HS-27A (cell line): Measurements from ENCODE around the gene PPP1R3F.

Experiments used
- DNase-seq: peaks from one replicate; pipeline ENCODE4 v3.0.0-alpha.2; 2012; ENCODE audit warnings: low read depth, missing footprints

The PPP1R3F gene

GRCh38 chrX:49269767-49270248 is at the start of gene PPP1R3F:
Gene PPP1R3F (plus strand): TSS chrX:49269793. CDS start chrX:49269870, 77 bp downstream.
- DNase-seq = no peak

GRCh38 chrX:49220100-49220499 is 49.5 kb upstream of the PPP1R3F start:
- DNase-seq = no peak

GRCh38 chrX:49221868-49222267 is 47.7 kb upstream of the PPP1R3F start:
- no peak for DNase-seq

- DNase-seq = no peak
These were observed 43.7 kb upstream of the PPP1R3F start for GRCh38 chrX:49225858-49226257.

- no peak for DNase-seq
These were observed 42.6 kb upstream of the PPP1R3F start for GRCh38 chrX:49226946-49227345.

- no peak for DNase-seq
These were observed 41.9 kb upstream of the PPP1R3F start for GRCh38 chrX:49227726-49228125.

GRCh38 chrX:49228185-49228584 is 41.4 kb upstream of the PPP1R3F start:
- no peak for DNase-seq

GRCh38 chrX:49230500-49231232 is 38.9 kb upstream of the PPP1R3F start:
- no peak for DNase-seq

GRCh38 chrX:49231333-49232000 is 38.1 kb upstream of the PPP1R3F start:
- DNase-seq = no peak

- DNase-seq = no peak
These were observed 37.1 kb upstream of the PPP1R3F start for GRCh38 chrX:49232525-49232924.

- DNase-seq = no peak
These were observed 36.4 kb upstream of the PPP1R3F start, which contains the start of gene CACNA1F for GRCh38 chrX:49233176-49233575. Gene CACNA1F (minus strand): TSS chrX:49233340. CDS start chrX:49233309, 31 bp downstream.

- DNase-seq = no peak
These were observed 35.6 kb upstream of the PPP1R3F start for GRCh38 chrX:49233887-49234555.

GRCh38 chrX:49237060-49237459 is 32.5 kb upstream of the PPP1R3F start:
- no peak for DNase-seq

- DNase-seq = no peak
These were observed 30.9 kb upstream of the PPP1R3F start for GRCh38 chrX:49238735-49239134.

GRCh38 chrX:49242545-49243066 is 27.0 kb upstream of the PPP1R3F start:
- DNase-seq = no peak

- DNase-seq = no peak
These were observed 26.4 kb upstream of the PPP1R3F start for GRCh38 chrX:49243166-49243565.

- no peak for DNase-seq
These were observed 25.4 kb upstream of the PPP1R3F start for GRCh38 chrX:49244207-49244606.

- DNase-seq = no peak
These were observed 23.1 kb upstream of the PPP1R3F start for GRCh38 chrX:49246541-49246940.

GRCh38 chrX:49247346-49247745 is 22.2 kb upstream of the PPP1R3F start:
- DNase-seq = no peak

- DNase-seq = no peak
These were observed 21.4 kb upstream of the PPP1R3F start for GRCh38 chrX:49247916-49248811.

- no peak for DNase-seq
These were observed 20.5 kb upstream of the PPP1R3F start for GRCh38 chrX:49249071-49249470.

GRCh38 chrX:49249616-49250015 is 20.0 kb upstream of the PPP1R3F start:
- DNase-seq = no peak
